ENCODE data around the gene KRTAP10-11. TPM values are rescaled to one million over a fixed set of nuclear protein-coding genes. Genes with fewer than 3 reads are reported as not detected.
"Not testable (repeated sequence)": the region's sequence is repeated elsewhere in the genome, so short reads cannot be mapped to it uniquely, and the experiment has no call there.

Gene KRTAP10-11
- total RNA-seq, 1 donor = not detected

DNA sequence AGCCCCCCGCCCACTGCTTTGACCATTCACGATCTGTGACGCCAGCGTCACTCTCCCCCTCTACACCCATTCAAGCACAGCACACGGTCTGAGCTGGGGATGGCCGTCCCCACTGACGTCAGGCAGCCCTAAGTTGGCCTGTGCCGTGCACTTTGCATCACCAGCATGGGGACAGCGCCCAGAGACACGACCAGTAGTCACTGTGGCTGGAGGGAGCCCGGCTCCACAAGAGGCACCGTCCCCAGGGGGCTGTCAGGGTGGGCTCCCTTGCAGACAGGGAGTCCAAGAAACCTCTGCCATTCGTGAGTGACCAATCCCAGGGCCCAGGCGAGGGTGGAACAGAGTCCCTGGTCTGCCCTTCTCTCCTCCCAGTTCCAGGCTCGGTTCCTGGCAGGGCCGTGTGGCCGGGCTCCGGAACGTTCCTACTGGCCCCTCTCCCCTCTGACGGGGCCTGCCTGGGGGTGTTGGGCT, 32.0 kb upstream of the KRTAP10-11 start:
- no peak for DNase-seq (ENCODE audit: low read depth in 2 of 3, low spot score in 2 of 3)

DNA sequence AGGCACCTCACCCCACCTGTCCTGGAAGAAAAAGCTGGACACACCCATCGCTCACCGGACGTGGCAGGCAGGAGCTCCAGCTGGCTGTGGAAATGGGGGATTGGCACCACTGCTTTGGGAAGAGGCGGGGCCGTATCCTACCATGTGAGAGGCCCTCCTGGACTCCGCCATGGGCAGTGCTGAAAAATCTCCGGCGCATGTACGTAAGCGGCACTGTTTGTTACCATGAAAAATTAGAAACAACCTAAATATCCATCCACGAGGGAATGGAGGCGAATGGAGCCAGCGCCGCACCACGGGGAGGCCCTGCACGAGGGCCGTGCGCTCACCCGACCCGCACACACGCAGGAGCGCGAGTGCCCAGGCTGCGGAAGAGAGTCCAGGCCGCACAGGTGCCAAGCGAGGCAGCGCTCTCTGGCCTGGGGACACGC, 31.2 kb upstream of the KRTAP10-11 start:
- no peak for DNase-seq (ENCODE audit: low read depth in 2 of 3, low spot score in 2 of 3)

DNA sequence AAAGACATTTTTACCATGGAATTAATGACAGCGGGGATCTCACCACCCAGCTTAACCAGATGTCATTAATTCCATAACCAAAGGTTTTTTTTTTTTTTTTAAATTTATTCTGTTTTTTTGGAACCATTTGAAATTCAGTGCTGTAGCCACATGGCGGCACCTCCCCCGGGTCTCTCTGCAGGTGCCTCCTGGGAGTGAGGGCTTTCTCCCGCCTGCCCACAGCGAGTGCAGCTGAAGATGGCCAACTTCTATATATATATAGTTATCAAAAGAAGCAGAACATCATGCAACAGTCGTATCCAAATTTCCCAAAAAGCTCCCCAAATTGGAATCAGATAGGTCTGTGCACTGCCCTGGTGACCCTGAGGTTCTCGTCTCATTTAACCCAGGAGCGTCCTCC, 30.7 kb upstream of the KRTAP10-11 start:
- DNase-seq (ENCODE audit: low read depth in 2 of 3, low spot score in 2 of 3) = no peak

DNA sequence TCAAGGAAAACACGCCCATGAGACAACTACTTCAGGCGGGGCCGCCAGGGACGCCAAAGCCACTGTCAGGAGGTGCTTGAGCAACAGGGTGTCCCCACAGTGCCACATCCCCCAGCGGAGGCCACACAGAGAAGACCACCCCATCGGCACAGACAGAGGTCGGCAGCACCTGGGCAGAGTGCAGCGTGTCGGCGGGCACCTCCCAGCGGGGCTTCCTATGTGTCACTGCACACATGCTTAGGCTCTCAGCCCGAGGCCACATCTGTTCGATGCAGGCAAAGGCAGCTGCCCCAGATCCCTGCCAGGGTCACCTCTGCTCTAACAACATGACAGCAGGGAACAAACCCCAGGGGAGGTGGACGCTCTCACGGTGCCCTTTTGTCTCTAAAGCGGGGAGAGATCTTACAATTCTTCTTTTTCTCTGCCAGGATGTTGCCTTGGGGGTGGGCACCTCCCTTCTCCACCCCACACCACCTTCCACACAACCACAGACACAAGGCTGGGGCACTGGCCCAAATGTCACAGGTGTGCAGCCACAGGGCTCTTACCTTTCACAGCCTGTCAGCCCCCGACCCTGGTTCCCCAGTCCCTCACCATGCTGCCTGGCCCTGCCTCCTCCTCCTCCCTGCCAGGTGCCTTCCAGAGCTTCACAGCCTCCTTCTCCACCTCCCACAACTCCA, 30.2 kb upstream of the KRTAP10-11 start:
- no peak for DNase-seq (ENCODE audit: low read depth in 2 of 3, low spot score in 2 of 3)

DNA sequence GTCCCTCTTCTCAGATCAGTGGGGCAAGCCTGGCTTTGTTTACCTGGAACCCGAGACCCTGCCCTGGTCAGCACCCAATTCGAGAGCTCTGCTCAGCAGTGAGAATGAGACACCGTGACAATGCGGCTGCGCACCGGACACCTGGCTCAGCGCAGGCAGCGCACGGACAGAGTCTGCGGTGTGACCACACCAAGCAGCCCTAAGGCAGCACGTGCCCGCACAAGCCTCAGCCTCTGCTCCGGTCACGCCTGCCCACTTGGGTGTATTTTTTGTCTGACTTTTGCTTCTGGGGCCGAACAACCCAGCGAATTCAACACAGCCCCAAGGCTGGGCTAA, 29.7 kb upstream of the KRTAP10-11 start:
- DNase-seq (ENCODE audit: low read depth in 2 of 3, low spot score in 2 of 3) = no peak

DNA sequence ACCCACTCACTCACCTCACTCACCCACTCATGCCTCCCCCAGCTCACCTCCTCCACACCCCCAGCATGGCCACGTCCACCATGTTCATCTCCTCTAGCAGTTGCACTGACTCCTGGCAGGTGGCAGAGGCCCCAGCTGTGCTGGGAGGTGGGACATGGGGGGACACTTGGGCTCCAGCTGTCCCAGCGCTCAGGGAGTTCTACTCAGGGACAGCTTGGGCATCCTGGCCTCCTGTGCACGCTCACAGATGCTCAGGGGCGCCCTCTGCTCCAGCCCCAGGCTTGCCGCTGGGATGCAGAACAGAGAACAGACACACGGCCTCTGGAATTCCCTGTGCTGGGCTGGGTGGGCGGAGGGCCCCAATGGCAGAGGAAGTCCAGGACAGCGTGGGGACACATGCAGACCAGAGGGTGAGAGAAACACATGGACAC, 29.1 kb upstream of the KRTAP10-11 start:
- no peak for DNase-seq (ENCODE audit: low read depth in 2 of 3, low spot score in 2 of 3)

DNA sequence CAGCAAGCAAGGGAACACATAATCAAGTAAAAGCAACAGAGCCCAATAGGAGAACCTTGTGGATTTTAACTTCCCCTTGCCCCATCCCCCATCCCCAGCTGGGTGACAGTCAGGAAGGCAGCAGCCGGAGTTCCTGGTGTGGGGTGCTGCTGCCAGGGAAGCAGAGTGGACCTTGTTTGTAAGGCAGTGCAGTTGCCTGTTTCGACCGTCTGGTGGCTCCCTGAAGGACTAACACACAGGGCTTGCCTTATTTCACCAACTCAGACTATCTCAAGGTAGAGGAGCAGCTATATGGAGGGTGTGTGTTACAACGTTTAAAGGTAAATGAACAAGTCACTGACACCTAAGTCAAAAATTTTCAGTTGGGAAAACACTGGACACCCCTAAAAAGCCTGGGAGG, 27.7 kb upstream of the KRTAP10-11 start:
- DNase-seq (ENCODE audit: low read depth in 2 of 3, low spot score in 2 of 3) = peak in 1 of 3 donors; percentile 13

DNA sequence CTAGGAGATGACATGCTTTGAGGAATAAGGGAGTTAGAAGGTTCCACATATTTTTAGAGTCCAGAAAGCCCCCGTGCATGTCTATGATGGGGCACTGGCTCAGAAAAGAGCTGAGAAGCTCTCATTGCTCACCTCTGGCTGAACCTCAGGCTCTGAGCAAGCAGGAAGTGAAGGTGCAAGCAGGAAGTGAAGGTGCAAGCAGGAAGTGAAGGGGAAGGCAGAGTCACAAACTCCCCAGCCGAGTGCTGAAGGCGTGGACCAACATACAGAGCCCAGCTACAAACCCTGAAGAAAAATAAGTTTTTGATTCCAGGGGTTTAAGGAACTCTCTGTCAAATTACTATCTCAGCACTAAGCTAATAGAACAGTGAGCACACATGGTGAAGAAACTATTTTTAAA, 27.3 kb upstream of the KRTAP10-11 start:
- DNase-seq (ENCODE audit: low read depth in 2 of 3, low spot score in 2 of 3) = peak in 1 of 3 donors; percentile 24

DNA sequence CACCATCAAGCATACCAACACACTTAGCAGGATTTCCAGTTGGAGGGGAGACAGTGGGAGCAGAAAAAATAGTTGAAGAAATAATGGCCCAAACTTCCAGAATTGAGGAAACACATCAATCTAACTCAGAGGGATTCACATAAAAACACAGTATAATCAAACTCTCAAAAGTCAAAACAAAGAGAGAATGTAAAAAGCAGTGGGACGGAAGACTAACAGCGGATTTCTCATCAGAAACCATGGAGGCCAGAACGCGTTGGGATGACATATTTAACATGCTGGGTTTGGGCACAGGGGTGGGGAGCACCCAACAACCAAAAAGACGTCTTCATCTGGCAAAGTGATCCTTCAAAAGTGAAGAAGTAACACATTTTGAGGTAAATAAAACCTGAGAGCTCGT, 26.3 kb upstream of the KRTAP10-11 start:
- DNase-seq (ENCODE audit: low read depth in 2 of 3, low spot score in 2 of 3) = no peak

DNA sequence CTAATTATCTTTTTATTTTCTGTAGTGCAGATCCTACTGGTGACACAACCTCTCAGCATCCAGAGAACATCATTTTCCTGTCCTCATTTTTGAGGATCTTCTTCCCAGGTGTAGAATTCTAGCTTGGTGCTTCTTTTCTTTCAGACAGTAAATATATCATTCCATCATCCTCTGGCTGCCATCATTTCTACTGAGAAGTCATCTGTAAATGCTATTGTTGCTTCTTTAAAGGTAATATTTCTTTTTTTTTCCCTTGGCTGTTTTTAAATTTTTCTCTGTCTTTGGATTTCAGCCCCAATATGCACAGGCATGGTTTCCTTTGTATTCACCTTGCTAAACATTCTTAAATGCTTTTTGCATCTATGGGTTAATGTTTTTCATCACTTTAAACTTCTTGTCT, 22.6 kb upstream of the KRTAP10-11 start:
- DNase-seq (ENCODE audit: low read depth in 2 of 3, low spot score in 2 of 3) = no peak

DNA sequence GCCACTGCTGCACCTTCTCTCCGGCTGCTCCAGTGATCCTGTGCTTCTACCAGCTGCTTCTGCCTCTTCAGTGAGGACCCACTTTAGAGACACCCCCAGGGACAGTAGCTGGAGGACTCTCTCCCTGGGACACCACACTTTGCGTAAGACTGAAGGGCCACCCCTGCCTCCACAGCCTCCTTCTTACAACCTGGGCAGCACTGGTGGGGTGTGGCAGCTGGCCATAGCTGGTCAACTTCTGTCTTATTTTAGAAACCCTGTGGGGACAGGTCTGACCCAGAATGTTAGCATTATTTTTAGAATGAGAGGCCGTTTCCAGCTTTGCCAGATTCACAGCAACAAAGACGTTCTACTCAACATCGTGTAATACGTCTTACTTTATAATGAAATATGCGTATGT, 20.5 kb upstream of the KRTAP10-11 start:
- DNase-seq (ENCODE audit: low read depth in 2 of 3, low spot score in 2 of 3) = no peak

DNA sequence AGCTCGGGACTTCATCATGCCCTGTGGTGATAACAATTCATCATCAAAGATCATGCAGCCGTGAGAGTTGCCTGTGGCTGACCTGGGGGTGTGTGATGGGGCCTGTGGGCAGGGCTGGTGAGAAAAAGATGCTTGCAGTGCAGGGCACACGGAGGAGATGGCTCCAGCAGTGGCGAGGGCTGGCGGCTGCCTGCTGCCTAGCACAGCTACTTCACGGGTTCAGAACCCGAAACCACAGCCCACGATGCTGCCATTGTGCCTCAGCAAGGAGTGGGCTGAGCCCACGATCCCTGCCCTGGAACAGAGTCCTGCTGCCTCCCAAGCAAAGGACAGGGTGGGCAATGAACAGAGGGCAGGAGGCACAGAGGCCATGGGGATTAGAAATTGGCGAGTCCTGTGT, 20.0 kb upstream of the KRTAP10-11 start:
- no peak for DNase-seq (ENCODE audit: low read depth in 2 of 3, low spot score in 2 of 3)

DNA sequence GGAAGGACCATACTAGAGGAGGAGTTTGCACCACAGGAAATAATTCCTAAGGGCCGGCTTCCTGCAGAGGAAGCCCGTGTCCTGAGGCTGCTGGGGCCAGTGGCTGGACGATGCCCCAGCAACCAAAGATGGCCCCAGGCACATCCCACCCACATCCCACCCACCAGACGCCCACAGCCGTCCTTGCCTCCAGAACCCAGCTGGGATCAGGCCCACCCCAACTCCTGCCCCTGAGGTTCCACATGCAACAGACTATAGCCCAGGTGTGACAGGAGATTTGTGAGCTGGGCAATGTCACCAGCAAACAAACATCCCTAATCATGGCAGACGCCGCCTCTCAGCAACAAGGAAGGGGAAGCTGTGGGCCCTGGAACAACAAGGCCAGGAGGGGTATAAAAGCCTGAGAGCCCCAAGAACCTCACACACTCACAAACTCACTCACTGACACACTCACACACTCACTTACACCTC, 19.5 kb upstream of the KRTAP10-11 start, which contains the start of gene KRTAP10-9:
TSS of gene KRTAP10-9 (plus strand) at position 421 of the 471 bp plus-strand sequence. CDS start 79 bp downstream, outside the sequence.
- no peak for DNase-seq (ENCODE audit: low read depth in 2 of 3, low spot score in 2 of 3)

DNA sequence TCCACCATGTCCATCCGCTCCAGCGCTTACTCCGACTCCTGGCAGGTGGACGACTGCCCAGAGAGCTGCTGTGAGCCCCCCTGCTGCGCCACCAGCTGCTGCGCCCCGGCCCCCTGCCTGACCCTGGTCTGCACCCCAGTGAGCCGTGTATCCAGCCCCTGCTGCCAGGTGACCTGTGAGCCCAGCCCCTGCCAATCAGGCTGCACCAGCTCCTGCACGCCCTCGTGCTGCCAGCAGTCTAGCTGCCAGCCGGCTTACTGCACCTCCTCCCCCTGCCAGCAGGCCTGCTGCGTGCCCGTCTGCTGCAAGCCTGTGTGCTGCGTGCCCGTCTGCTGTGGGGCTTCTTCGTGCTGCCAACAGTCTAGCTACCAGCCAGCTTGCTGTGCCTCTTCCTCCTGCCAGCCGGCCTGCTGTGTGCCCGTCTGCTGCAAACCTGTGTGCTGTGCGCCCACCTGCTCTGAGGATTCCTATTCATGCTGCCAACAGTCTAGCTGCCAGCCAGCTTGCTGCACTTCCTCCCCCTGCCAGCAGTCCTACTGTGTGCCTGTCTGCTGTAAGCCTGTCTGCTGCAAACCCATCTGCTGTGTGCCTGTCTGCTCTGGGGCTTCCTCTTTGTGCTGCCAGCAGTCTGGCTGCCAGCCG, 18.9 kb upstream of the KRTAP10-11 start:
- not testable (repeated sequence) for DNase-seq (ENCODE audit: low read depth in 2 of 3, low spot score in 2 of 3)

DNA sequence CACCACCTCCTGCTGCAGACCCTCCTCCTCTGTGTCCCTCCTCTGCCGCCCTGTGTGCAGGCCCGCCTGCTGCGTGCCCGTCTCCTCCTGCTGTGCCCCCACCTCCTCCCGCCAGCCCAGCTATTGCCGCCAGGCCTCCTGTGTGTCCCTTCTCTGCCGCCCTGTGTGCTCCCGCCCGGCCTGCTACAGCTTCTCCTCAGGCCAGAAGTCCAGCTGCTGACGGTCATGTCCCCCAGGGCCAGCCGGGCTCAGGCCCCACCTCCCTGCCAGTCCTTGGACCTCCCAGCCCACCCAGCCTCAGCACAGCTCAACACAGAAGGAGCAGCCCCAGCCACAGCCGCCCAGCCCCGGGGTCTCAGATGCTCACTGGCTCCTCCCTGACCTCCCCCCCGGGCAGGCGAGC, 18.4 kb upstream of the KRTAP10-11 start:
- DNase-seq (ENCODE audit: low read depth in 2 of 3, low spot score in 2 of 3) = not testable (repeated sequence)

DNA sequence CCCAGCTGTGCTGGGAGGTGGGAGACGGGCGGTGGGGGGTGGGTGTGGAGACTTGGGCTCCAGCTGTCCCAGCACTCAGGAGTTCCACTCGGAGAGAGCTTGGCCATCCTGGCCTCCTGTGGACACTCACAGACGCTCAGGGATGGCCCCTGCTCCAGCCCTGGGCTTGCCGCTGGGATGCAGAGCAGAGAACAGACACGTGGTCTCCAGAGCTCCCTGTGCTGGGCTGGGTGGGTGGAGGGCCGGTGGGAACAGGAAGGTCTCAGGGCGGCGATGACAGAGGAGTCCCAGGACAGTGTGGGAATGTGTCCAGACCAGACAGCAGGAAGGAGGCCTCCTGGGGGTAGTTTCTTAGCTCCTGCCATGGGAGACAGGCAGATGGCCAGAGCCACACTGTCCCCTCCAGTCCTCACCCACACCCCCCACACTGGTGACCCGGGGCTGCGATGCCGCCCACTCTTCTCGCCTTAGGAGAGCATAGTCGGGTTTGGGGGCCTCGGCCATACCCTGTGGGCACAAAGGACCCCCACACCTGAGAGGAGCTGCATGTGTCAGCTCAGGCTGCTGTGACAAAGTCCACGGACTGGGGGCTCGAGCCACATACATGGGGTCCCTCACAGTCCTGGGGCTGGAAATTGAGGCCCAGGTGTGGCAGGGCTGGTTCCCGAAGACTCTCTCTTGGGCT, 17.4 kb upstream of the KRTAP10-11 start:
- DNase-seq (ENCODE audit: low read depth in 2 of 3, low spot score in 2 of 3) = no peak

DNA sequence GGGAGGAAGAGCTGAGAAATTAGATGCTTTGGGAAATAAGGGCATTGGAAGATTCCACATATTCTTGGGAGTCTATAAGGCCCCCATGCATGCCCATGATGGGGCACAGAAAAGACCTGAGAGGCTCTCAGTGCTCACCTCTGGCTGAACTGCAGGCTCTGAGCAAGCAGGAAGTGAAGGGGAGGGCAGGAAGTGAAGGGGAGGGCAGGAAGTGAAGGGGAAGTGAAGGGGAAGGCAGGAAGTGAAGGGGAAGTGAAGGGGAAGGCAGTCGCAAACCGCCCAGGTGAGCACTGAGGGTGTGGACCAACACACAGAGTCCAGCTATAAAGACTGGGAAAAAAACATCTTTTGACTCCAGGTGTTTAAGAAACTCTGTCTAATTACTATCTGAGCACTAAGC, 15.8 kb upstream of the KRTAP10-11 start:
- no peak for DNase-seq (ENCODE audit: low read depth in 2 of 3, low spot score in 2 of 3)

DNA sequence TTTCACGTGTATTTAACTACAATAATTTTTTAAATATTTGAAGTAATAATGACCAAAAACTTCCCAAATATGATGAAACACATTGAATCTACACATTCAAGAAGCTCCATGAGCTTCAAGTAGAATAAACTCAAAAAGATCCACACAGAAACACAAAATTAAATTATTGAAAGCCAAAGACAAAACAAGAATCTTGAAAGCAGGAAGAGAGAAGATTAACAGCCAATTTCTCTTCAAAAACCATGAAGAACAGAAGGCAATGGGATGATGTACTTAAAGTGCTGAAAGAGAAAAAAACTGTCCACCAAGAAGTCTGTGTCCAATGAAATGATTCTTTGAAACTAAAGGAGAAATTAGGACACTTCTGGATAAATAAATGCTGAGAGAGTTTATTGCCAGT, 14.1 kb upstream of the KRTAP10-11 start:
- DNase-seq (ENCODE audit: low read depth in 2 of 3, low spot score in 2 of 3) = no peak

DNA sequence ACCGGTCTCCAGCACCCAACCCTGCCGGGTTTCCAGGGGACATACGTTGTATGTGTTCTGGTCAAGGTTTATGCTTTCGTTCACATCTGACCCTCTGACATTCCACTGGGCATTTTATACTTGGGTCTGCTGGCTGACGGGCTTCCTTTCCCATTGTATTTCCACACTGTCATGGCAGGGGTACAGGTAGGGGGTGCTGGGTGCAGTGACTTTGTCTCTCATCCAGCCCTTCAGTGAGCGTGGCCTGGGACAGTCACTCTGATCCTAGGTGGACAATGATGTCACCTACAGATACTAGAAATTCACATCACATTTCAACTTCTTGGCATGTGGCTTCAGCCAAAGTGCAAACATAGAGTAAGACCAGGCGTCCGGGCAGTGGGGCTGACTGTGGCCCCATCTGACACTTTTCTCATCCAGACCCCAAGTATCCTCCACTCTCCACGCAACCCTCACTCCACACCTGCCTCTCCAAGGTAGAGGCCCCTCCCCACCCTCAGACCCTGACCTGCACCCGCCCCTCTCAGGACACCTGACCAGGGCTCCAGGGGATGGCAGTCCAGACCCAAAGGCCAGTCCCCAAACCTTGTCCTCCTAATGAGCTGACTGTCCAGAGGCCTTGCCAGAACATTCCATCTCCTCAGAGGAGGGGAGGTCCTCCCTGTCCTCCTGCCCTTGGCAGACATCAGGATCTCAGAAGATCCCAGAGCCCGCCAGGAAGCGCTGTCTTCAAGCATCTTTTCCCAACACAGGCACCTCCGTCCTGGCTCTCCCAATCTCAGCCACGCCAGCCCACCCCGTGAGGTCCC, 9.8 kb upstream of the KRTAP10-11 start:
- DNase-seq (ENCODE audit: low read depth in 2 of 3, low spot score in 2 of 3) = no peak

DNA sequence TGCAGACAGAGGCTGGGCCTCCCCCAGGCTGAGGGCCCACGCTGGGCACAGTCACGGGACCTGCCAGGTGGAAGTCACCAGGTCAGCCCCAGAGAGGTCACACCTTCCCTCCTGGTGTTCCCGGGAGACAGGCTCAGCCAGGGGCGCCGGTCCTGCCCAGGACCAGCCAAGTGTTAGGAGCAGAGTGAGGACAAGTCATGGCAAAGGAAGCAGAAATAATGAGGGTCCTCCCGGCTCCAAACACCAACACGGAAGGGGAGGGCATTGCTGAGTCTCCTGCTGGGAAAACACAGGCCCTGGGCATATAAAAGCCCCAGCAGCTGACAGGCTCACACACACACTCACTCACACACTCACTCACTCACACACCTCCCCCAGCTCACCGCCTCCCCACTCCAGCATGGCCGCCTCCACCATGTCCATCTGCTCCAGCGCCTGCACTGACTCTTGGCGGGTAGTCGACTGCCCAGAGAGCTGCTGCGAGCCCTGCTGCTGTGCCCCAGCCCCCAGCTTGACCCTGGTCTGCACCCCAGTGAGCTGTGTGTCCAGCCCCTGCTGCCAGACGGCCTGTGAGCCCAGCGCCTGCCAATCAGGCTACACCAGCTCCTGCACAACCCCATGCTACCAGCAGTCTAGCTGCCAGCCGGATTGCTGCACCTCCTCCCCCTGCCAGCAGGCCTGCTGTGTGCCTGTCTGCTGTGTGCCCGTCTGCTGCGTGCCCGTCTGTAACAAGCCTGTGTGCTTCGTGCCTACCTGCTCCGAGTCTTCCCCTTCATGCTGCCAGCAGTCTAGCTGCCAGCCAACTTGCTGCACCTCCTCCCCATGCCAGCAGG, 9.0 kb upstream of the KRTAP10-11 start, which contains the start of gene KRTAP10-10:
TSS of gene KRTAP10-10 (plus strand) at position 339 of the 833 bp plus-strand sequence. CDS start at position 401, 62 bp downstream.
- DNase-seq (ENCODE audit: low read depth in 2 of 3, low spot score in 2 of 3) = no peak
